ENCODE results near the gene DCTPP1.
"Not testable (repeated sequence)": the region's sequence is repeated elsewhere in the genome, so short reads cannot be mapped to it uniquely, and the experiment has no call there.

DCTPP1 gene

DNA sequence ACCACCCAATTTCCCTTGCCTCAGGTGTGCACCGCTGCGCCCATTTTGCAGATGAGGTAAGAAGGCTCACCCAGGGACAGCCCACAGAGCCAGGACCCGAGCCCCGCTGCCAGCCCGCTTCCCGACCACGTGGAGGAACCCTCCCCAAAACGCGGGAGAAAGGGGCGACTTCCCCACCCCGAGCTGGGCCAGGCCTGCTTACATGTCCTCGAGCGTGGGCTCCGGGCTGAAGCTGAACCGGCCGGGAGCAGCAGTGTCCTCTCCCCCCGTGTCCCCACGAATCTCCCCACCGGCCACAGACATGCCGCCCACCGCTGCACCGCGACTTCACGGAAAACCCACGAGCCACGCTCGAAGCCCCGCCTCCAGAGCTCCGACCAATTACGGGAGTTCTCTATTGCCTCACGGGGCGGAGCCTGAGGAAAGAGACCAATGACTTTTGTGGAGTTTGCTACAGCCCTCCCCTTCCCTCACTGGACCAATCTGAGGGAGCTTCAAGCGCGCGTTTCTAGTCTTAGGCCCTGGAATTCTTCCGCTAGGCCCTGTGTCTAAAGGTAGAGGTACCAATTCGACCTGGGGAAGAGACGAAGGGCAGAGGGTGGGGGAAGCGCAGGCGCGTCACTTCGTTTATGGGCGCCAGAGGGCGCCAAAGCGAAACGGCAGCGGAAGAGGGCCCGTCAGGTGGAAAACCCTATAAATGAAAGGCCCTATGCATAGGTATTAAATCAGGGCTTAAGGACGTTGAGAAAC, at the start of gene DCTPP1:
Gene DCTPP1 (minus strand): TSS at position 353 of the 750 bp plus-strand sequence. CDS start 50 bp downstream, at position 303.
- DNase-seq (ENCODE audit: low read depth), result peak; percentile 95

DNA sequence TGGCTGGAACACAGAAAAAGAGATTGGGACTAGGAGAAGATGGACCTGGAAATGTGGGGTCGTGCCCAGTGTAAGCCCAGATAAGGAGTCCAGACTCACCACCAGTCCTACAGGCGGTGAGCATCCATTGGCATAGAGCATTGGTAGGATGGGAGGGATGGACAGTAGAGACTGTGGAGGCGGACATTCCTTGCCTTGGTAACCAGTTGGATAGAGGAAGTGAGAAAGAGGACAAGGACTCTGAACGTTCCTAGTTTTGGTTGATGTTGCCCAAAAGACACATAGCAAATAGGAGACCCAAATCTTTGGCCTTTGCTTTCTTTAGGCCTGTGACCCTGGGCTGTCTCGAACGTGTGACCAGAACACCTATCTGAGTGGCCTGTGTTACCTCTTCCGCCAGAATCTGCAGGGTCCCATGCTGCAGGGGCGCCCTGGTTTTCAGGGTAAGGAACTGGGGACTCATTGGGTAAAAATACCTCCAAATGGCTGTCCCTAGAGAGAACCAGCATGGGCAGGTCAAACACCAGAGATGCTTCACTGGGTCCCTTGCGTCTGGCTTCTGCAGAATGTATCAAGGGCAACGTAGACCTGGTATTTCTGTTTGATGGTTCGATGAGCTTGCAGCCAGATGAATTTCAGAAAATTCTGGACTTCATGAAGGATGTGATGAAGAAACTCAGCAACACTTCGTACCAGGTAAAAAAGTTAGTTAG, 49.1 kb upstream of the DCTPP1 start:
- DNase-seq (ENCODE audit: low read depth), result no peak

DNA sequence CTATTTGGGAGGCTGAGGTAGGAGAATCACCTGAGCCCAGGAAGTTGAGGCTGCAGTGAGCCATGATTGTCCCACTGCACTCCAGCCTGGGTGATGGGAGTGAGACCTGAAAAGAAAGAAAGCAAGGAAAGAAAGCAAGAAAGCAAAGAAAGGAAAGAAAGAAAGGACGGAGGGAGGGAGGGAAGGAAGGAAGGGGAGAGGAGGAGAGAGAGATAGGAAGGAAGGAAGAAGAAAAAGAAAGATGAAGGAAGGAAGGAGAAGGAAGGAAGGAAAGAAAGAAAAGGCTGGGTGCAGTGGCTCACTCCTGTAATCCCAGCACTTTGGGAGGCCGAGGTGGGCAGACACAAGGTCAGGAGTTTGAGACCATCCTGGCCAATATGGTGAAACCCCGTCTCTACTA, 47.9 kb upstream of the DCTPP1 start:
- not testable (repeated sequence) for DNase-seq (ENCODE audit: low read depth)

GRCh38 chr16:30476991-30477390, 47.2 kb upstream of the DCTPP1 start:
- no peak for DNase-seq (ENCODE audit: low read depth)

- DNase-seq (ENCODE audit: low read depth), result no peak
Measured at GRCh38 chr16:30474684-30475083, 44.9 kb upstream of the DCTPP1 start.

DNA sequence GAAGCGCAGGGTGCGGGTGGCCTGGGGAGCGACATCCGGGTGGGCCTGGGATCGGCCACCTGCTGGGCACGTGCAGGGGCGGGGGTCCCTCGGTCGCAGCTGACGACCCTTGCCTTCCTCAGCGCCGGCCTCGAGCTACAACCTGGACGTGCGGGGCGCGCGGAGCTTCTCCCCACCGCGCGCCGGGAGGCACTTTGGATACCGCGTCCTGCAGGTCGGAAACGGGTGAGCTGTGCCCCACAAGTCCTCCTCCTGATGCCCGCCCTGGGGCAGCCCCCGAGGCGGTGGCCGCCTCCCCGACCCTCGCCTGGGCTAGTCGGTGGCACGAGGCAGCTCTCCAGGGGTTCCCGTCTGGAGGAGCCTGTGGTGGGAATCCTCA, 44.2 kb upstream of the DCTPP1 start:
- no peak for DNase-seq (ENCODE audit: low read depth)

- peak; percentile 42 for DNase-seq (ENCODE audit: low read depth)
Measured at GRCh38 chr16:30473231-30474073, 43.6 kb upstream of the DCTPP1 start.

DNA sequence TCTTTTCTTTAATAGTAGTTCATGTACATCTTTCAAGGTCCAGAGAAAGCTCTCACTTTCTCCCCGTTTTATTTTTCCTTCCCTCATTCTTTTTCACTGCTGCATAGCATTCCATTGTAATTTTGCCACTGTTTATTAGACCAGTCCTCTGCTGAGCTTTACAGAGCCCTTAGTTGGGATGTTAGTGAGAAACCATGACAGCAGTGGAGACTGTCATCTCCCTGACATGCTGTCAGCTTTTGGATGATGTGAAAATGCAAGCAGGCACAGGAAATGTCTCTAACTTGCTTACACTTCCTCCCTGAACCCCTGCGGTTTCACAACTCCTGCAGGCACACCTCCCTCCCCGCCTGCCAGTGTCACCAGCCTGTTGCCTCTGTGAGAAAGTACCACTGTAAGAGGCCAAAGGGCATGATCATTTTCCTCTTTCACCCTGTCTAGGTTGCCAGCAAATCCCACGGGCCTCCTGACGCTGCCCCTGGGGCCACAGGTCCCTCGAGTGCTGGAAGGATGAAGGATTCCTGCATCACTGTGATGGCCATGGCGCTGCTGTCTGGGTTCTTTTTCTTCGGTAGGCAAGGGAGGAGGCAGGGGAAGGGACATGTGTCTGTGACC, 42.6 kb upstream of the DCTPP1 start, which contains the start of gene ITGAL:
Gene ITGAL (plus strand): TSS at position 415 of the 615 bp plus-strand sequence. CDS start 96 bp downstream, at position 511.
- peak; percentile 83 for DNase-seq (ENCODE audit: low read depth)

GRCh38 chr16:30470632-30470995, 40.8 kb upstream of the DCTPP1 start:
- no peak for DNase-seq (ENCODE audit: low read depth)

GRCh38 chr16:30470170-30470512, 40.3 kb upstream of the DCTPP1 start:
- DNase-seq (ENCODE audit: low read depth), result no peak

GRCh38 chr16:30464078-30464477, 34.2 kb upstream of the DCTPP1 start:
- DNase-seq (ENCODE audit: low read depth), result no peak

DNA sequence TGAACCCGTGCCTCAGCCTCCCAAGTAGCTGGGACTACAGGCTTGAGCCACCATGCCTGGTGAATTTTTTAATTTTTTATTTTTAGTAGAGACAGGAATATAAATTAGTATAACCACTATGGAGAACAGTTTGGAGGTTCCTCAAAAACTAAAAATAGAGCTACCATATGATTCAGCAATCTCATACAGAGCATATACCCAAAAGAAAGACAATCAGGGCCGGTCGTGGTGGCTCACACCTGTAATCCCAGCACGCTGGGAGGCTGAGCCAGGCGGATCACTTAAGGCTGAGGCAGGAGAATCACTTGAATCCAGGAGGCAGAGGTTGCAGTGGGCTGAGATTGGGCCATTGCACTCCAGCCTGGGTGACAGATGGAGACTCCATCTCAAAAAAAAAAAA, 31.6 kb upstream of the DCTPP1 start:
- not testable (repeated sequence) for DNase-seq (ENCODE audit: low read depth)

DNA sequence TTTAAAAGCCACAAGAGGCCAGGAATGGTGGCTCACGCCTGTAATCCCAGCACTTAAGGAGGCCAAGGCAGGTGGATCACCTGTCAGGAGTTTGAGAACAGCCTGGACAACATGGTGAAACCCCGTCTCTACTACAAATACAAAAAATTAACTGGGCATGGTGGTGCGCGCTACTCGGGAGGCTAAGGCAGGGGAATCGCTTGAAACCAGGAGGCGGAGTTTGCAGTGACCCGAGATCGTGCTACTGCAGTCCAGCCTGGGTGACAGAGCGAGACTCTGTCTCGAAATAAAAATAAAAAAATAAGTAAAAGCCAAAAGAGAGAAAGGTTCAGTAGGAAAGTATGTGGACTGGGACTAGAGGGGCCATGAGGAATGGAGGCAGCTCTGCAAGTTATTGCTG, 29.6 kb upstream of the DCTPP1 start:
- no peak for DNase-seq (ENCODE audit: low read depth)

GRCh38 chr16:30458561-30459394, 28.9 kb upstream of the DCTPP1 start:
- DNase-seq (ENCODE audit: low read depth), result peak; percentile 51

- DNase-seq (ENCODE audit: low read depth), result no peak
Measured at GRCh38 chr16:30457743-30458560, 28.1 kb upstream of the DCTPP1 start.

- no peak for DNase-seq (ENCODE audit: low read depth)
Measured at GRCh38 chr16:30457256-30457655, 27.4 kb upstream of the DCTPP1 start.

GRCh38 chr16:30456302-30456701, 26.5 kb upstream of the DCTPP1 start:
- DNase-seq (ENCODE audit: low read depth), result no peak

- DNase-seq (ENCODE audit: low read depth), result not testable (repeated sequence)
Measured at GRCh38 chr16:30452709-30453580, 23.1 kb upstream of the DCTPP1 start.

- no peak for DNase-seq (ENCODE audit: low read depth)
Measured at GRCh38 chr16:30449116-30449435, 19.2 kb upstream of the DCTPP1 start.

Measured in T-helper 22 cell (primary cell).